ENCODE results near the gene PPM1H.

- TF ChIP-seq CTCF (IDR thresholded peaks at IDR 0.05) = no peak
- no peak for TF ChIP-seq POLR2A (IDR thresholded peaks at IDR 0.05)
These were observed 101.3 kb downstream of the PPM1H start for GRCh38 chr12:62833634-62834033.

Measured in prostate gland (tissue), 2 donors.